Fibroblast of skin of right quadriceps (primary cell): ENCODE results near the gene SELENOM.
"Not testable (repeated sequence)": the region's sequence is repeated elsewhere in the genome, so short reads cannot be mapped to it uniquely, and the experiment has no call there.

Experiments
- DNase-seq: peaks from one replicate; pipeline ENCODE4 v3.0.0-alpha.2; 2013

Gene SELENOM

GRCh38 chr22:31103899-31104694 lies 3.3 kb downstream of the SELENOM start:
- no peak for DNase-seq

GRCh38 chr22:31103111-31103510 lies 4.3 kb downstream of the SELENOM start:
- DNase-seq = no peak

- DNase-seq = peak; percentile 77
These were observed 4.8 kb downstream of the SELENOM start for GRCh38 chr22:31102441-31103081.

GRCh38 chr22:31100762-31101525 lies 6.4 kb downstream of the SELENOM start:
- no peak for DNase-seq

GRCh38 chr22:31099841-31100761 lies 7.3 kb downstream of the SELENOM start:
- no peak for DNase-seq

- DNase-seq = no peak
These were observed 8.0 kb downstream of the SELENOM start for GRCh38 chr22:31099386-31099785.

GRCh38 chr22:31098632-31099110 lies 8.7 kb downstream of the SELENOM start:
- no peak for DNase-seq

GRCh38 chr22:31097941-31098631 lies 9.3 kb downstream of the SELENOM start:
- no peak for DNase-seq

- not testable (repeated sequence) for DNase-seq
These were observed 9.8 kb downstream of the SELENOM start for GRCh38 chr22:31097539-31097938.

GRCh38 chr22:31096657-31097279 lies 10.6 kb downstream of the SELENOM start:
- DNase-seq = no peak

- DNase-seq = no peak
These were observed 11.6 kb downstream of the SELENOM start for GRCh38 chr22:31095637-31096249.

- no peak for DNase-seq
These were observed 12.6 kb downstream of the SELENOM start for GRCh38 chr22:31094741-31095140.

GRCh38 chr22:31094021-31094551 lies 13.3 kb downstream of the SELENOM start:
- no peak for DNase-seq

GRCh38 chr22:31093086-31093850 lies 14.1 kb downstream of the SELENOM start:
- DNase-seq = no peak

- DNase-seq = no peak
These were observed 15.2 kb downstream of the SELENOM start for GRCh38 chr22:31092161-31092560.

GRCh38 chr22:31091106-31091975 lies 16.0 kb downstream of the SELENOM start:
- DNase-seq = no peak

- DNase-seq = no peak
These were observed 16.9 kb downstream of the SELENOM start for GRCh38 chr22:31090217-31091085.
